ENCODE data around the gene HECW1.

GRCh38 chr7:43078794-43079193 lies 33.7 kb upstream of the HECW1 start:
- no peak for TF ChIP-seq EZH2phosphoT487 (IDR thresholded peaks at IDR 0.05; ENCODE audit: borderline replicate concordance)
- no peak for TF ChIP-seq CTCF (conservative IDR thresholded peaks at IDR 0.05; ENCODE audit: low read length)
